ENCODE data around the gene SPOP.
"Not testable (repeated sequence)": the region's sequence is repeated elsewhere in the genome, so short reads cannot be mapped to it uniquely, and the experiment has no call there.

Gene SPOP

DNA sequence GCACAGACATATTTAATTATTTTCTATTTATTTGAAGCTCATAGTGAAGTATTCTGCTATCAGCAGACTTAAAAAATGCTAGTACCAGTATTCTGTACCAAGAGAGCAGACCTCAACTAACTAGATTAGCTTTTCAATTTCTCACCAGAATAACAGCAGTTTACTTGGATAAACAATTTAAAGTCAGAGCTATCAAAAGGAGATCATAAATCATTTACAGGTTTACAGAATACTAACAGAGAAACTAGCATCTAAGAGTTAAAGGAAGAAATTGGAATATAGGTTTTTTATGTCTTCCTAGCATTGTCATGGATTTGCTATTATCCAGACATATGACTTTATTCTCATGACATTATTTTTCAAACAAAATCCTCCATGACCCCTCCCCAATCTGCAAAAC is 3.4 kb downstream of the SPOP start:
- peaks cover 6% of the 10 kb centered on the region for H3K9me3 ChIP-seq (ENCODE audit: severe bottlenecking)
- peaks cover 36% of the 10 kb centered on the region for H3K36me3 ChIP-seq
- H3K4me3 ChIP-seq (ENCODE audit: low read depth, low read length): no peak overlapping the region
- H3K27ac ChIP-seq: no peak overlapping the region
- no peaks in the 10 kb centered on the region for H3K27me3 ChIP-seq (ENCODE audit: insufficient read depth, low read depth, severe bottlenecking)
- DNase-seq: no peak
- TF ChIP-seq, protein P1, sequence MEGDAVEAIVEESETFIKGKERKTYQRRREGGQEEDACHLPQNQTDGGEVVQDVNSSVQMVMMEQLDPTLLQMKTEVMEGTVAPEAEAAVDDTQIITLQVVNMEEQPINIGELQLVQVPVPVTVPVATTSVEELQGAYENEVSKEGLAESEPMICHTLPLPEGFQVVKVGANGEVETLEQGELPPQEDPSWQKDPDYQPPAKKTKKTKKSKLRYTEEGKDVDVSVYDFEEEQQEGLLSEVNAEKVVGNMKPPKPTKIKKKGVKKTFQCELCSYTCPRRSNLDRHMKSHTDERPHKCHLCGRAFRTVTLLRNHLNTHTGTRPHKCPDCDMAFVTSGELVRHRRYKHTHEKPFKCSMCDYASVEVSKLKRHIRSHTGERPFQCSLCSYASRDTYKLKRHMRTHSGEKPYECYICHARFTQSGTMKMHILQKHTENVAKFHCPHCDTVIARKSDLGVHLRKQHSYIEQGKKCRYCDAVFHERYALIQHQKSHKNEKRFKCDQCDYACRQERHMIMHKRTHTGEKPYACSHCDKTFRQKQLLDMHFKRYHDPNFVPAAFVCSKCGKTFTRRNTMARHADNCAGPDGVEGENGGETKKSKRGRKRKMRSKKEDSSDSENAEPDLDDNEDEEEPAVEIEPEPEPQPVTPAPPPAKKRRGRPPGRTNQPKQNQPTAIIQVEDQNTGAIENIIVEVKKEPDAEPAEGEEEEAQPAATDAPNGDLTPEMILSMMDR (IDR thresholded peaks at IDR 0.05; ENCODE audit: low read depth, low read length): no peak

GRCh38 chr17:49673679-49674078 is 4.2 kb downstream of the SPOP start:
- peaks cover 36% of the 10 kb centered on the region for H3K36me3 ChIP-seq
- not testable (repeated sequence) for H3K27ac ChIP-seq; H3K27me3 ChIP-seq (ENCODE audit: insufficient read depth, low read depth, severe bottlenecking); DNase-seq; H3K4me3 ChIP-seq (ENCODE audit: low read depth, low read length); H3K9me3 ChIP-seq (ENCODE audit: severe bottlenecking)

DNA sequence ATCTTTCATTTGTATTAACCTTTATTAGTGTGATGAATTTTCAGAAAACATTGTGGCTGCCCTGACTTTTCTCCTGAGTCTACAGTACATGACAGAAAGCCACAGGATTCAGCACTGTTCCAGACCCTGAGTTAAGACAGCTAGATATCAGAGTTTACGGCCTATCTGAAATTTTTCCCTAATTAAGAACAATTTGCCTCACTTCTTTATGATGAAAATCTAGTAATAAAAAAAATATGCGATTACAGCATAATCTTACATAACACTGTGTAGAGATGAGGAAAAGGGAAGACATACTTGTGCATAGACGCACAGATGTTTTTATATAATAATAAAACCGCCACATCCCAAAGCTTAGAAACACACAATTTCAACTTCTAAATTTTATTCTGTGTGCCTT is 7.3 kb downstream of the SPOP start:
- DNase-seq: no peak
- no peak overlapping the region for H3K27ac ChIP-seq
- H3K4me3 ChIP-seq (ENCODE audit: low read depth, low read length): no peak overlapping the region
- H3K9me3 ChIP-seq (ENCODE audit: severe bottlenecking): no peaks in the 10 kb centered on the region
- peaks cover 42% of the 10 kb centered on the region for H3K36me3 ChIP-seq
- no peaks in the 10 kb centered on the region for H3K27me3 ChIP-seq (ENCODE audit: insufficient read depth, low read depth, severe bottlenecking)
- TF ChIP-seq, protein P1 (IDR thresholded peaks at IDR 0.05; ENCODE audit: low read depth, low read length): no peak

DNA sequence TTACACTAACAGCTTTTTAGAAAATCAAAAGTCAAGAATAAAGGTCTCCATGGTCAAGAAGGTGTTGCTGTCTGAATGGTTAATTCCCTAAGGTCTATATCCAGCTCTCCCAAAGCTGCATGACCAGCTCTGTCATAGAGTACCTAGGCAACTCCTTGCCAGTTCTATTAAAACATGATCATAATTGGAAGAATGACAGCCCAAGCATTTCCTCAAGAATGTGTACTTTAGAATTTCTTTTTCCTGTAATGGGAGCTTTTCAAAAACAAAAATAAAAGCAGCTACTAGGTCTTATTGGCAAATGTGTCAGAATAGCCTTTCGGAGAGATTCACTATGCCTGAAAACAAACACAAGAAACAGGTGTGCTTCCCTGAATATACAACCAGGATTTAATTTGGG is 7.9 kb downstream of the SPOP start:
- no peaks in the 10 kb centered on the region for H3K9me3 ChIP-seq (ENCODE audit: severe bottlenecking)
- peaks cover 36% of the 10 kb centered on the region for H3K36me3 ChIP-seq
- H3K4me3 ChIP-seq (ENCODE audit: low read depth, low read length): no peak overlapping the region
- TF ChIP-seq, protein P1 (IDR thresholded peaks at IDR 0.05; ENCODE audit: low read depth, low read length): no peak
- DNase-seq: no peak
- H3K27me3 ChIP-seq (ENCODE audit: insufficient read depth, low read depth, severe bottlenecking): no peaks in the 10 kb centered on the region
- no peak overlapping the region for H3K27ac ChIP-seq

- TF ChIP-seq, protein P1 (IDR thresholded peaks at IDR 0.05; ENCODE audit: low read depth, low read length): no peak
- Histone ChIP-seq H3K27me3 (ENCODE audit: insufficient read depth, low read depth, severe bottlenecking) (no peaks in the 10 kb centered on the region), H3K4me3 (ENCODE audit: low read depth, low read length) (no peak overlapping the region), H3K36me3 (peaks cover 21% of the 10 kb centered on the region), H3K27ac (no peak overlapping the region), H3K9me3 (ENCODE audit: severe bottlenecking) (no peaks in the 10 kb centered on the region)
- no peak for DNase-seq
Measured at GRCh38 chr17:49667854-49668253, 10.0 kb downstream of the SPOP start.

GRCh38 chr17:49664706-49665211 is 13.1 kb downstream of the SPOP start:
- DNase-seq: no peak
- H3K27ac ChIP-seq: no peak overlapping the region
- TF ChIP-seq, protein P1 (IDR thresholded peaks at IDR 0.05; ENCODE audit: low read depth, low read length): no peak
- H3K27me3 ChIP-seq (ENCODE audit: insufficient read depth, low read depth, severe bottlenecking): no peaks in the 10 kb centered on the region
- H3K36me3 ChIP-seq: peaks cover 16% of the 10 kb centered on the region
- no peaks in the 10 kb centered on the region for H3K9me3 ChIP-seq (ENCODE audit: severe bottlenecking)
- H3K4me3 ChIP-seq (ENCODE audit: low read depth, low read length): no peak overlapping the region
